ENCODE data around the gene CRIP1. TPM values are rescaled to one million over a fixed set of nuclear protein-coding genes. Genes with fewer than 3 reads are reported as not detected.

Gene CRIP1
- total RNA-seq, 2 experiments from 2014 or later: 702 to 753 TPM

- peak; percentile 33 for DNase-seq
- H3K9me3 Mint-ChIP-seq: no peaks in the 10 kb centered on the region
- H3K27ac Mint-ChIP-seq: no peak within 1 kb of the TSS
- ChIA-PET POLR2A (no interaction called here), CTCF (interaction anchor here (2.2 kb wide), 1 partner anchor 17 kb away, joined by 5 read pairs; no protein-coding TSS in a partner anchor)
- H3K36me3 Mint-ChIP-seq (ENCODE audit: low read depth): peaks cover 2% of the 10 kb centered on the region
- peaks cover 9% of the 10 kb centered on the region for H3K4me1 Mint-ChIP-seq
- H3K4me3 Mint-ChIP-seq: peak within 1 kb of the TSS; percentile 67
- peaks cover 22% of the 10 kb centered on the region for H3K27me3 Mint-ChIP-seq
Observed at GRCh38 chr14:105474483-105475268, 12.0 kb upstream of the CRIP1 start, which contains the start of gene CRIP2. Gene CRIP2 (plus strand): TSS chr14:105474821. CDS start chr14:105474863, 42 bp downstream.

- Mint-ChIP-seq H3K9me3 (no peaks in the 10 kb centered on the region), H3K27me3 (peaks cover 29% of the 10 kb centered on the region), H3K4me3 (no peak overlapping the region), H3K27ac (no peak overlapping the region), H3K36me3 (ENCODE audit: low read depth) (peaks cover 4% of the 10 kb centered on the region), H3K4me1 (peaks cover 13% of the 10 kb centered on the region)
- POLR2A ChIA-PET: no interaction called here
- CTCF ChIA-PET: interaction anchor here (1.8 to 2.2 kb wide), 2 partner anchors 14 to 17 kb away, joined by 5 read pairs; no protein-coding TSS in a partner anchor
- no peak for DNase-seq
Observed at GRCh38 chr14:105475269-105476096, 11.2 kb upstream of the CRIP1 start.

- CTCF ChIA-PET: interaction anchor here (1.8 to 2.2 kb wide), 2 partner anchors 13 to 16 kb away, joined by 5 read pairs; no protein-coding TSS in a partner anchor
- Mint-ChIP-seq H3K27ac (no peak overlapping the region), H3K9me3 (no peaks in the 10 kb centered on the region), H3K4me1 (peaks cover 20% of the 10 kb centered on the region), H3K27me3 (peaks cover 29% of the 10 kb centered on the region), H3K36me3 (ENCODE audit: low read depth) (peaks cover 4% of the 10 kb centered on the region), H3K4me3 (no peak overlapping the region)
- POLR2A ChIA-PET: no interaction called here
- no peak for DNase-seq
Observed at GRCh38 chr14:105476097-105476830, 10.4 kb upstream of the CRIP1 start.

- Mint-ChIP-seq H3K4me3 (no peak overlapping the region), H3K4me1 (peaks cover 25% of the 10 kb centered on the region), H3K9me3 (no peaks in the 10 kb centered on the region), H3K27me3 (peaks cover 29% of the 10 kb centered on the region), H3K27ac (peak overlapping the region; percentile 41), H3K36me3 (ENCODE audit: low read depth) (peaks cover 4% of the 10 kb centered on the region)
- CTCF ChIA-PET: interaction anchor here (1.8 to 2.2 kb wide), 2 partner anchors 13 to 15 kb away, joined by 5 read pairs; no protein-coding TSS in a partner anchor
- DNase-seq: no peak
- POLR2A ChIA-PET: no interaction called here
Observed at GRCh38 chr14:105476831-105477659, 9.6 kb upstream of the CRIP1 start.

GRCh38 chr14:105477660-105478397 lies 8.9 kb upstream of the CRIP1 start:
- Mint-ChIP-seq H3K27me3 (peaks cover 29% of the 10 kb centered on the region), H3K9me3 (no peaks in the 10 kb centered on the region), H3K27ac (no peak overlapping the region), H3K4me3 (no peak overlapping the region), H3K4me1 (peaks cover 33% of the 10 kb centered on the region), H3K36me3 (ENCODE audit: low read depth) (peaks cover 4% of the 10 kb centered on the region)
- ChIA-PET CTCF (no interaction called here), POLR2A (no interaction called here)
- DNase-seq: peak; percentile 22

- ChIA-PET CTCF (interaction anchor here (0.8 kb wide), 1 partner anchor 14 kb away, joined by 3 read pairs; no protein-coding TSS in a partner anchor), POLR2A (no interaction called here)
- Mint-ChIP-seq H3K9me3 (no peaks in the 10 kb centered on the region), H3K4me1 (peaks cover 33% of the 10 kb centered on the region), H3K27ac (no peak overlapping the region), H3K36me3 (ENCODE audit: low read depth) (peaks cover 4% of the 10 kb centered on the region), H3K4me3 (no peak overlapping the region), H3K27me3 (peaks cover 29% of the 10 kb centered on the region)
- DNase-seq: no peak
Observed at GRCh38 chr14:105478398-105479251, 8.1 kb upstream of the CRIP1 start.

GRCh38 chr14:105479431-105480158 lies 7.1 kb upstream of the CRIP1 start:
- H3K36me3 Mint-ChIP-seq (ENCODE audit: low read depth): peaks cover 4% of the 10 kb centered on the region
- no peak overlapping the region for H3K4me3 Mint-ChIP-seq
- peaks cover 29% of the 10 kb centered on the region for H3K27me3 Mint-ChIP-seq
- peak overlapping the region; percentile 79 for H3K27ac Mint-ChIP-seq
- no peak for DNase-seq
- no peaks in the 10 kb centered on the region for H3K9me3 Mint-ChIP-seq
- H3K4me1 Mint-ChIP-seq: peaks cover 37% of the 10 kb centered on the region
- ChIA-PET POLR2A (no interaction called here), CTCF (interaction anchor here (1.0 to 4.0 kb wide), 3 partner anchors 9 to 172 kb away, joined by 3 to 69 read pairs (median 41); partner anchors contain the start of gene TEDC1)

- Mint-ChIP-seq H3K27ac (peak overlapping the region; percentile 36), H3K4me1 (peaks cover 41% of the 10 kb centered on the region), H3K27me3 (peaks cover 28% of the 10 kb centered on the region), H3K9me3 (no peaks in the 10 kb centered on the region), H3K4me3 (no peak overlapping the region), H3K36me3 (ENCODE audit: low read depth) (peaks cover 4% of the 10 kb centered on the region)
- POLR2A ChIA-PET: interaction anchor here (1.1 kb wide), 1 partner anchor 10 kb away, joined by 5 read pairs; no protein-coding TSS in a partner anchor
- CTCF ChIA-PET: interaction anchor here (0.6 to 4.0 kb wide), 31 partner anchors 10 to 237 kb away, joined by 3 to 69 read pairs (median 4); partner anchors contain the start of gene TEDC1
- DNase-seq: no peak
Observed at GRCh38 chr14:105480199-105480746, 6.4 kb upstream of the CRIP1 start.

- H3K36me3 Mint-ChIP-seq (ENCODE audit: low read depth): peaks cover 4% of the 10 kb centered on the region
- ChIA-PET POLR2A (interaction anchor here (0.5 to 1.1 kb wide), 3 partner anchors 9 to 180 kb away, joined by 3 to 5 read pairs (median 3); partner anchors contain the start of genes BRF1 and TEDC1), CTCF (interaction anchor here (0.6 to 4.0 kb wide), 34 partner anchors 9 to 238 kb away, joined by 3 to 69 read pairs (median 4); partner anchors contain the start of gene TEDC1)
- H3K4me1 Mint-ChIP-seq: peaks cover 47% of the 10 kb centered on the region
- H3K9me3 Mint-ChIP-seq: no peaks in the 10 kb centered on the region
- H3K27ac Mint-ChIP-seq: peak overlapping the region; percentile 98
- H3K4me3 Mint-ChIP-seq: peak overlapping the region; percentile 57
- H3K27me3 Mint-ChIP-seq: peaks cover 22% of the 10 kb centered on the region
- peak; percentile 87 for DNase-seq
Observed at GRCh38 chr14:105480807-105481801, 5.6 kb upstream of the CRIP1 start.

Data from activated CD4-positive, alpha-beta T cell treated with anti-CD3 and anti-CD28 coated beads, Interleukin-2, amount 10 ng/mL, durations not matched to agents 7 days and 5 days (primary cell).